Pons (tissue), 1 donor: ENCODE results near the gene PPAT.
"Not testable (repeated sequence)": the region's sequence is repeated elsewhere in the genome, so short reads cannot be mapped to it uniquely, and the experiment has no call there.

Source experiments
- DNase-seq: peaks from one replicate; pipeline ENCODE4 v3.0.0-alpha.2; 2016; ENCODE audit warnings: low spot score

Gene PPAT

DNA sequence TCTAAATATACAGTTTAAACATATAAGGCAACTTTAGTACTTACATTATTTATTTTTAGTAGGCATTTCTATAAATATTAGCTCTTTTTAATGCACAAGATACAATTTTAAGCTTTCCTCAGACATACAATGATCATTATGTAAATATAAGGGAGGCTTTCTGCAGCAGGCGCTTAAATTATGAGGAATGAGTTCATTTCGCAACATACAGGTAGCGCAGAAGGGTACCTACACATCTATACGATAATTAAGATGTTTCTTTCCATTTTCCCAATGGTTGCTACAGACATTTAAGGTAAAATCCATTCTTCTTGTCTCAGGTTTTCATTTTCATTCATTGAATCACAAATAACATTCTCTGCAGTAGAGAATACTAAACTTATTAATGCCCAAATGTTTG lies 49.3 kb downstream of the PPAT start:
- no peak for DNase-seq

DNA sequence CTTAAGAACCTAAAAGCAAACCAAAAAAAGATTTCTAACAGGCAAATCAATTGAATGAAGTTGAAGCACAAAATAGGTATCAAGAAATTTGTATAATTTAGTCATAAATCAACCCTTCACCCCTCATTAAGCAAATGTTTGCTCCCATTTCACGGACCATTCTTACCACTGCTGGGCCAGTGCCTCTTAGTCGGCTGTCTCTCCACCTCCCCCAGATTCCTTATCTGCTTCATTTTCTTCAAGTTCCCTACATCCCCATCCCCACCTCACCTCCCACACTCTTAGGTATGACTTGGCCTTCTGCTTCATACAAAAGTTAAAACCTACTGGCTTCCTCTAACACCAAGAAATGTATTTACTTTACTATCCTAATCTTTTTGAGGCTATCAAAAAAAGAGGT lies 60.0 kb downstream of the PPAT start:
- no peak for DNase-seq

DNA sequence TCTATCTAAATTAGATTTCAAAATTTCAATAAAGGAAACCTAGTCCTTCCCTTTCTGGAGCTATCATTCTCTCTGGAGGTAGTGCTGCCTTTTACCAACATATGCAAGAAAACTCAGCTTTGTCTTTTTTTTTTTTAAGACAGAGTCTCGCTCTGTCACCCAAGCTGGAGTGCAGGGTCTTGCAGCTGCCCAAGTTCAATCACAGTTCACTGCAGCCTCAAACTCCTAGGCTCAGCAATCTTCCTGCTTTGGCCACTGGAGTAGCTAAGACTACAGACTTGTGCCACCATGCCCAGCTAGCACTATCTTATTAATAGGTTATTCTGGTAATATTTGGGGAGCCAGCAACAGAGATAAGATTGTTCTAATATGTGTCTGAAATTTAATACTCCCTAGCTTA lies 60.5 kb downstream of the PPAT start:
- no peak for DNase-seq

DNA sequence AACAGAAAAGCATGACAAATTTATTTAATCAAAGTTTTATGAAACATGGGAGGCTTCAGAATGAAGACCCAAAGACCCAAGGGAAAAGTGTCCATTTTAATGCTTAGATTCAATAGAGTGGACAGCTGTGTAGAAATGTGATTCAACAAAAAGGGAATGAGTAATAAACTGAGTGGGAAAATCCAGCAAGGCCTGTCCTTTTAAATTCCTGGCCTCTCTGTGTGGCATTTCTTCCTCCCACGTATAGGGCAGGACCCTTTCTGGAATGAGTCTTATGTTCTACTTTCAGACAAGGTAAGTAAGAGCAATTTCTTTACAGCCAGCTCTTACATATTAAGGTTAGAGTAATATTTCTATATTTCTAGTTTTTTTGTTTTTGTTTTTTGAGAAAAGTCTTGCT lies 62.6 kb downstream of the PPAT start:
- DNase-seq: no peak

DNA sequence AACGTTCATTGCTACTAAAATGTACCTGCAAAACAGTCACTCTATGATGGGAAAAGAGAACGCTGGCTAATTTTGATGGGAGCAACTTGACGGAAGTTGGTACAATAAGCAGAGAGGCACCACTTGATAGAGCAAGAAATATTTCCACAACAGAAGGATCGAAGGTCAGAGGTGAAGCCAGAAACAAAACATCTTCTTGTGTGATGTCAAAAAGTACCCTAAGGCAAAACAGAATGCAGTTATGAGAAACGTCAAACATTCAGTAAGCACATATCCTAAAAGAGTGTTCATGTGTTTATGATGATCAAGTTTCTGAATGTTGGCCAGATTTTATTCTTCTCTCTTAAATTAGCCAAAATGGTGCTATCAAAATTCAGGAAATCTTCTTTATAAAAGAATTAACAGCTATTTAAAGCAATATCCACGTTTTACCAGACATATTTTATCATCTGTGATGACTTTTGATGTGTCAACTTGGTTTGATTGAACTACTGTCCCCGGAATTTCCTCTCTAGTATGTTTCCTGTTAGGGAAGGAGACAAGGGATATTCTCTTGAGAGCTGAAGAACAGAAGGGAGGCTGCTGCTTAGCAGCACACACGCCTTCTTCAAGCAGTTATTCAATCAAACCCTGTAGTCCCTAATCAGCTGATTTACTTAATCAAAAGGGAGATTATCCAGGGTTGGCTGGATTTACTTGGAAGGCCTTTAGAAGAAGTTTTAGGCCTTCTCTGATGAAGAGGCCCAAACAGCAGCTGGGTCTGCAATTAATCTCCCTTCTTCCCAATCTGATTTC lies 63.8 kb downstream of the PPAT start:
- DNase-seq: no peak

DNA sequence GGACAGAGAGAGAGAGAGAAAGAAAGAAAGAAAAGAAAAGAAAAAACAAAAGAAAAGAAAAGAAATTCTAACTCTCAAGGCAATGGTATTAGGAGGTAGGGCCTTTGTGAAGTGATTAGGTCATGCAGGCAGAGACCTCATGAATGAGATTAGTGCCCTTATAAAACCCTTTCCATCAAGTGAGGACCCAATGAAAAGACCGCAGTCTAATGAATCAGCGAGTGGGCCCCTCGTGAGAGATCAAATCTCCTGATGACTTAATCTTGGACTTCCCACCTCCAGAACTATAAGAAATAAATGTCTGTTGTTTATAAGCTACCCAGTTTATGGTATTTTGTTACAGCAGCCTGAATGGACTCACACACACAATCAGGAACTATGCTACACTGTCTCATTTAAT lies 65.0 kb downstream of the PPAT start:
- DNase-seq: no peak

DNA sequence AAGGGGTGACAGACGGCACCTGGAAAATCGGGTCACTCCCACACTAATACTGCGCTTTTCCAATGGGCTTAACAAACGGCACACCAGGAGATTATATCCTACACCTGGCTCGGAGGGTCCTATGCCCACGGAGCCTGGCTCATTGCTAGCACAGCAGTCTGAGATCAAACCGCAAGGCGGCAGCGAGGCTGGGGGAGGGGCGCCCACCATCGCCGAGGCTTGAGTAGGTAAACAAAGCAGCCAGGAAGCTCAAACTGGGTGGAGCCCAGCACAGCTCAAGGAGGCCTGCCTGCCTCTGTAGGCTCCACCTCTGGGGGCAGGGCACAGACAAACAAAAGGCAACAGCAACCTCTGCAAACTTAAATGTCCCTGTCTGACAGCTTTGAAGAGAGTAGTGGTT lies 72.4 kb downstream of the PPAT start:
- not testable (repeated sequence) for DNase-seq

DNA sequence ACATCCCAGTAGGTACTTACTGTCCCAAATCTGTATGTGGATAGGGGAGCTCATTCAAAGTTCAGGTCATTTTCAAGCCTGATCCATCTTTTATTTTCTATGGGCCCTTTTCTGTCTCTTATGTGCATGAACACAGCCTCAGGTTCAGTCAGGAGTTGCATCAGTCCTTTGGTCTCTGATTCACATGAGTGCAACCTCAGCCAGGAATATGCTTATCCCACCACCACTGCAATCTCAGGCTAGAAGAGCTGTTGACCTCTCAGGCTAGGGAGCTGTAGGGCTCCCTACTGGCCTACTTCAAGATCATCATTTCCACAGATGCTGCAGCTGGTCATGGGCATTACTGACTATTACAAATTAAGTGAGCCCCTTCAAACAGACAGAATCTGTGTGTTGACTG lies 75.3 kb downstream of the PPAT start:
- DNase-seq: no peak

DNA sequence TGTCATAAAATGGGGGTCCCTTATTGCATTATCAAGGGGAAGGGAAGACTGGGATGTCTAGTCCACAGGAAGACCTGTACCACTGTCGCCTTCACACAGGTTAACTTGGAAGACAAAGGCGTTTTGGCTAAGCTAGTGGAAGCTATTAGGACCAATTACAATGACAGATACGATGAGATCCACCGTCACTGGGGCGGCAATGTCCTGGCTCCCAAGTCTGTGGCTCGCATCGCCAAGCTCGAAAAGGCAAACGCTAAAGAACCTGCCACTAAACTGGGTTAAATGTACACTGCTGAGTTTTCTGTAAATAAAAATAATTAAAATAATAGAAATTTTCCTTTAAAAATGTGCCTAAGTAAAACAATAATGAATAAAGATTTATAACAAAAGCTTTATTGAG lies 78.8 kb downstream of the PPAT start:
- no peak for DNase-seq

DNA sequence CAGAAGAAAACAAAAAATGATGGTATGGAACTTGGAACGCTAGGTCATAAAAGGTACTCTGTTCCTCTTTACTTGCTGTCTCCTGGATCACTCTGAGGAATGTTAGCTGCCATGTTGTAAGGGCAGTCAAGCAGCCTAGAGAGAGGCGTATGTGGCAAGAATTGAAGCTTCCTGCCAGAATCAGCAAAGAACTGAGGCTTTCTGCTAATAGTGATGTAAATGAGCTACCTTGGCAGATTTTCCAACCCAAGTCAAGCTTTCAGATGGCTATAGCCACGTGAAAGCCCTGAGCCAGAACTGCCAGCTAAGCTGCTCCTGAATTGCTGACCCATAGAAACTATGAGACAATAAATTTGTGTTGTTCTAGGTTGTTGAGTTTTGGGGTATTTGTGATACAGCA lies 86.8 kb downstream of the PPAT start:
- peak; percentile 55 for DNase-seq

DNA sequence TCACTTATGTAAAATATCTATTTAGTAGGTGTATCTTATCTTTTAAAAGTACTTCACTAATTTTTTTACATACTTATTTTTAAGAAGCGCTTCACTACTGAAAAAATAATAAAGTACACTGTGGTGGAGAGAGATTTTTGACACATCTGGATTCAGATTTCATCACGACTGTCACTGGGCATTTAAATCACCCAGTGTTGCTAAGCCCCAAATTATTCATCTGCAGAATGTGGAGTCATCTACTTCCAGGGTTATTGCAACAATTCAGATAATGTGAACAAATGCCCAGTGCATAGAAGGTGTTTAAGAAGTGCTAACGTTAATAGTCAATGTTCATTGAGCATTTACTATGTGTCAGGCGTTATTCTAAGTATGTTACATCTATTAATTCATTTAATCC lies 90.0 kb downstream of the PPAT start:
- no peak for DNase-seq
